H1 (cell line): Measurements from ENCODE around the gene NUP210L. TPM values are rescaled to one million over a fixed set of nuclear protein-coding genes. Genes with fewer than 3 reads are reported as not detected.

Source experiments
- CTCF ChIA-PET: fragments of 300-600 bp; sonication (Branson Sonifier 250); formaldehyde crosslinking; loops from one replicate; lab custom pipeline; 2021; ENCODE audit not compliant: partially characterized antibody; lab: Charles Lee
- POLR2A ChIA-PET: fragments of 300-600 bp; sonication (Branson Sonifier 250); formaldehyde crosslinking; loops from one replicate; lab custom pipeline; 2021; ENCODE audit warnings: inconsistent platforms; ENCODE audit not compliant: partially characterized antibody; lab: Charles Lee
- DNase-seq, 2 experiments: peaks; one replicate each; pipeline versions ENCODE4 v3.0.0 to v3.0.0-alpha.2; 2010 to 2022; ENCODE audit warnings: low spot score in 2 of 2, low read depth in 1 of 2, mixed read lengths in 1 of 2
- FAIRE-seq: peaks from 2 replicates; lab custom pipeline; 2011; peaks lifted over from hg19 to GRCh38; lab: Jason Lieb, UNC
- H2AFZ ChIP-seq: 2 replicates; pipeline ENCODE4 v1.8.1; 2012; ENCODE audit warnings: low read length, inconsistent platforms
- H2AK5ac ChIP-seq: 2 replicates; pipeline ENCODE4 v1.6.1; 2013; ENCODE audit warnings: low read depth, low read length
- H2BK120ac ChIP-seq: replicated peaks from 2 replicates; pipeline ENCODE3; 2013; ENCODE audit warnings: low read depth, low read length, inconsistent platforms
- H2BK12ac ChIP-seq: 2 replicates; pipeline ENCODE4 v1.6.1; 2013; ENCODE audit warnings: low read depth, low read length
- H2BK15ac ChIP-seq: 2 replicates; pipeline ENCODE4 v1.6.1; 2013; ENCODE audit warnings: low read length
- H2BK20ac ChIP-seq: 2 replicates; pipeline ENCODE4 v1.6.1; 2013; ENCODE audit warnings: low read length
- H2BK5ac ChIP-seq: 2 replicates; pipeline ENCODE4 v1.6.1; 2013; ENCODE audit warnings: low read depth, low read length
- H3K14ac ChIP-seq: 2 replicates; pipeline ENCODE4 v1.6.1; 2013; ENCODE audit warnings: inconsistent platforms; ENCODE audit not compliant: insufficient read length
- H3K18ac ChIP-seq: 2 replicates; pipeline ENCODE4 v1.6.1; 2013; ENCODE audit warnings: low read length; ENCODE audit errors: extremely low read depth
- H3K23ac ChIP-seq: 2 replicates; pipeline ENCODE4 v1.6.1; 2013; ENCODE audit warnings: inconsistent platforms; ENCODE audit not compliant: insufficient read length
- H3K23me2 ChIP-seq: 2 replicates; pipeline ENCODE4 v1.6.1; 2013; ENCODE audit warnings: low read depth, low read length
- H3K27ac ChIP-seq: 2 replicates; pipeline ENCODE4 v1.6.1; 2011; ENCODE audit warnings: low read depth, low read length, inconsistent platforms
- H3K27me3 ChIP-seq, 4 experiments: replicated peaks in 1 of 4; 1 replicate in 1 of 4; 2 replicates in 3 of 4; pipeline versions ENCODE4 v1.6.1 to v1.8.1; 2011 to 2013; ENCODE audit warnings: low read length in 3 of 4, mild to moderate bottlenecking in 3 of 4, inconsistent platforms in 2 of 4, mixed read lengths in 2 of 4, moderate library complexity in 1 of 4; ENCODE audit not compliant: control insufficient read depth in 3 of 4, insufficient read depth in 3 of 4; ENCODE audit errors: extremely low read depth in 1 of 4
- H3K36me3 ChIP-seq, 4 experiments: 2 replicates each; pipeline versions ENCODE4 v1.6.1 to v1.8.1; 2011 to 2013; ENCODE audit warnings: mild to moderate bottlenecking in 4 of 4, low read length in 3 of 4, moderate library complexity in 2 of 4, control low read depth in 1 of 4, inconsistent platforms in 1 of 4; ENCODE audit not compliant: insufficient read depth in 4 of 4, control insufficient read depth in 2 of 4
- H3K4ac ChIP-seq: replicated peaks from 2 replicates; pipeline ENCODE3; 2013; ENCODE audit warnings: low read length, low read depth, mixed read lengths, inconsistent platforms; ENCODE audit not compliant: insufficient read length
- H3K4me1 ChIP-seq, 4 experiments: replicated peaks in 1 of 4; 1 replicate in 1 of 4; 2 replicates in 3 of 4; pipeline versions ENCODE4 v1.6.1 to v1.8.1; 2011 to 2013; ENCODE audit warnings: low read length in 3 of 4, inconsistent platforms in 2 of 4, mixed read lengths in 1 of 4; ENCODE audit not compliant: insufficient read depth in 4 of 4, control insufficient read depth in 3 of 4
- H3K4me2 ChIP-seq, 2 experiments: 2 replicates each; pipeline versions ENCODE4 v1.6.1 to v1.8.1; 2011 to 2013; ENCODE audit warnings: low read depth in 2 of 2, low read length in 2 of 2, control low read depth in 1 of 2, inconsistent platforms in 1 of 2, mild to moderate bottlenecking in 1 of 2; ENCODE audit not compliant: insufficient read depth in 1 of 2
- H3K4me3 ChIP-seq, 4 experiments: fragments of 200-600, 300-600 bp in 1 of 4; sonication (generic), shearing (Covaris generic), sonication (Bioruptor Twin) in 1 of 4; 2 replicates each; pipeline versions ENCODE4 v1.5.1 to v1.8.1; 2011 to 2016; ENCODE audit warnings: low read length in 4 of 4, low read depth in 3 of 4, control low read depth in 2 of 4, inconsistent platforms in 2 of 4, mild to moderate bottlenecking in 2 of 4, mixed read lengths in 1 of 4, moderate library complexity in 1 of 4; ENCODE audit not compliant: insufficient read depth in 2 of 4; ENCODE audit errors: extremely low read depth in 1 of 4
- H3K56ac ChIP-seq: replicated peaks from 2 replicates; pipeline ENCODE3; 2013; ENCODE audit warnings: low read depth, mild to moderate bottlenecking, mixed read lengths, low read length, inconsistent platforms; ENCODE audit not compliant: insufficient read length
- H3K79me1 ChIP-seq: 2 replicates; pipeline ENCODE4 v1.6.1; 2013; ENCODE audit warnings: low read depth, low read length, control low read depth
- H3K79me2 ChIP-seq, 2 experiments: 2 replicates each; pipeline versions ENCODE4 v1.6.1 to v1.8.1; 2012 to 2013; ENCODE audit warnings: low read length in 2 of 2, mild to moderate bottlenecking in 2 of 2, inconsistent platforms in 1 of 2; ENCODE audit not compliant: insufficient read depth in 2 of 2, control insufficient read depth in 1 of 2
- H3K9ac ChIP-seq, 4 experiments: replicated peaks in 1 of 4; 1 replicate in 1 of 4; 2 replicates in 3 of 4; pipeline versions ENCODE4 v1.6.1 to v1.8.1; 2011 to 2013; ENCODE audit warnings: low read depth in 3 of 4, low read length in 3 of 4, control low read depth in 2 of 4, mild to moderate bottlenecking in 2 of 4, moderate library complexity in 2 of 4, inconsistent platforms in 1 of 4; ENCODE audit errors: extremely low read depth in 1 of 4
- H3K9me3 ChIP-seq, 2 experiments: 2 replicates each; pipeline versions ENCODE4 v1.6.1 to v1.8.1; 2012 to 2013; ENCODE audit warnings: mild to moderate bottlenecking in 2 of 2, moderate library complexity in 2 of 2, control low read depth in 1 of 2, inconsistent platforms in 1 of 2, low read depth in 1 of 2, low read length in 1 of 2, mixed read lengths in 1 of 2; ENCODE audit not compliant: insufficient read depth in 2 of 2
- H4K20me1 ChIP-seq, 2 experiments: replicated peaks in 1 of 2; 2 replicates each; pipeline versions ENCODE3 to v1.8.1; 2011 to 2013; ENCODE audit warnings: inconsistent platforms in 2 of 2, low read length in 2 of 2, mild to moderate bottlenecking in 1 of 2; ENCODE audit not compliant: insufficient read depth in 2 of 2, control insufficient read depth in 1 of 2
- H4K5ac ChIP-seq: 2 replicates; pipeline ENCODE4 v1.6.1; 2013; ENCODE audit warnings: low read length, low read depth, mixed read lengths, inconsistent platforms; ENCODE audit not compliant: insufficient read length
- H4K8ac ChIP-seq: 2 replicates; pipeline ENCODE4 v1.8.0; 2013; ENCODE audit warnings: mild to moderate bottlenecking, moderate library complexity, low read length, inconsistent platforms; ENCODE audit not compliant: insufficient read depth; ENCODE audit errors: extremely low read depth
- H4K91ac ChIP-seq: replicated peaks from 2 replicates; pipeline ENCODE3; 2013; ENCODE audit warnings: low read length, mixed read lengths, inconsistent platforms; ENCODE audit not compliant: insufficient read length
- BACH1 ChIP-seq: IDR thresholded peaks from 2 replicates; pipeline ENCODE4 v1.6.1; 2012; ENCODE audit warnings: low read length, improper control_type of control experiment
- CBX5 ChIP-seq: fragments of 300-800, 300-1000 bp; sonication (generic); IDR thresholded peaks from 2 replicates; pipeline ENCODE4 v1.7.1; 2016; ENCODE audit warnings: antibody characterized with exemption, low read length, low read depth
- POU5F1 ChIP-seq: IDR thresholded peaks from 2 replicates; pipeline ENCODE4 v1.6.1; 2011; ENCODE audit warnings: low read depth, mild to moderate bottlenecking, low read length, moderate library complexity
- WGBS, 2 experiments: shearing (Covaris generic) in 1 of 2; methylation state at CpG; one replicate each; pipeline versions ENCODE4 v1.1.6 to v1.1.7; 2013 to 2015; ENCODE audit warnings: low lambda C conversion rate in 2 of 2, mixed read lengths in 2 of 2, inconsistent platforms in 1 of 2, low coverage in 1 of 2, missing lambda C conversion rate in 1 of 2; ENCODE audit not compliant: insufficient replicate concordance in 2 of 2, insufficient coverage in 1 of 2, insufficient read length in 1 of 2; ENCODE audit errors: extremely low coverage in 1 of 2, missing lambda C conversion rate in 1 of 2; 5-methylcytosine and 5-hydroxymethylcytosine counted together
- polyA plus RNA-seq, 7 experiments: library from polyadenylated mRNA; depleted of rRNA in 3 of 7; stranded (reverse) in 5 of 7; unstranded in 2 of 7; fragments of >200 nt in 5 of 7; fragments of 200-250 nt in 2 of 7; gene quantifications; 1 replicate in 5 of 7; 2 replicates in 1 of 7; 4 replicates in 1 of 7; pipeline versions ENCODE4 v1.2.1 to v1.2.3, GENCODE V29; 2011 to 2013; ENCODE audit warnings: missing spikeins in 2 of 7, mixed read lengths in 2 of 7
- total RNA-seq: library from RNA; stranded (reverse); fragmentation: NEBNext Ultra II Directional; extraction: Animal tissue kit (Norgen Biotek cat#: 25700); gene quantifications from 2 replicates; pipeline ENCODE4 v1.2.1, GENCODE V29; 2021

Gene NUP210L
- total and polyA plus RNA-seq, 2 of the 8 experiments (the other 6 are each of a cell fraction or from before 2014, with no cell fraction given) = not detected

GRCh38 chr1:153973071-153973470 lies 181.8 kb downstream of the NUP210L start:
- H3K4me2 ChIP-seq = no peak overlapping the region
- ChIA-PET POLR2A (interaction anchor here (1.6 to 15.5 kb wide), 6 partner anchors 7 to 180 kb away, joined by 3 to 276 read pairs (median 80); partner anchors contain the start of genes CREB3L4, CRTC2, DENND4B and RAB13), CTCF (interaction anchor here (2.2 to 3.8 kb wide), 3 partner anchors 10 to 27 kb away, joined by 8 to 14 read pairs (median 8); partner anchors contain the start of genes DENND4B, RAB13 and SLC39A1)
- H2BK15ac ChIP-seq = no peak overlapping the region
- H2BK20ac ChIP-seq = no peak overlapping the region
- no peak overlapping the region for H3K4me3 ChIP-seq
- H3K27ac ChIP-seq = no peak overlapping the region
- no peak overlapping the region for H2BK5ac ChIP-seq
- no peaks in the 10 kb centered on the region for H4K20me1 ChIP-seq
- peaks cover 0 to 27% of the 10 kb centered on the region in 2 experiments; a peak in 2 of 4 replicates for H3K79me2 ChIP-seq
- no peak overlapping the region for H3K56ac ChIP-seq
- H3K9me3 ChIP-seq = no peaks in the 10 kb centered on the region
- no peak overlapping the region for H3K4ac ChIP-seq
- no peak overlapping the region for H2BK120ac ChIP-seq
- peaks cover 6% of the 10 kb centered on the region for H3K79me1 ChIP-seq
- no peaks in the 10 kb centered on the region for H3K27me3 ChIP-seq
- no peak overlapping the region for H4K91ac ChIP-seq
- no peak overlapping the region for H3K14ac ChIP-seq
- no peak overlapping the region for H4K8ac ChIP-seq
- FAIRE-seq (no peak), DNase-seq (no peak)
- 96% methylated on average over 3 of the region's 3 CpGs; no CpG with 5 or more reads in 1 of the 2 experiments for WGBS, 2 experiments
- peaks cover 16% of the 10 kb centered on the region for H3K23me2 ChIP-seq
- peaks cover 0 to 8% (median 3%) of the 10 kb centered on the region in 4 experiments; a peak in 4 of 7 replicates for H3K4me1 ChIP-seq
- no peak overlapping the region for H4K5ac ChIP-seq
- peaks cover 11 to 36% (median 18%) of the 10 kb centered on the region in 4 experiments; a peak in 7 of 8 replicates for H3K36me3 ChIP-seq
- no peak overlapping the region for H2BK12ac ChIP-seq
- H2AFZ ChIP-seq = no peak overlapping the region
- H3K23ac ChIP-seq = no peak overlapping the region
- H3K18ac ChIP-seq = no peak overlapping the region
- H2AK5ac ChIP-seq = no peak overlapping the region
- H3K9ac ChIP-seq = no peak overlapping the region
- TF ChIP-seq POU5F1 (no peak), CBX5 (no peak), BACH1 (no peak)
